Neutrophil (primary cell): ENCODE measurements around the gene MSMB.
"Not testable (repeated sequence)": the region's sequence is repeated elsewhere in the genome, so short reads cannot be mapped to it uniquely, and the experiment has no call there.

Experiments used
- H3K27ac ChIP-seq: fragments of 200-600 bp; sonication (generic); 2 replicates; pipeline ENCODE4 v1.5.1; 2016; ENCODE audit warnings: mild to moderate bottlenecking, moderate library complexity
- H3K27me3 ChIP-seq: fragments of 200-600 bp; sonication (generic); 2 replicates; pipeline ENCODE4 v1.6.0; 2016; ENCODE audit warnings: mild to moderate bottlenecking
- H3K36me3 ChIP-seq: fragments of 200-600 bp; sonication (generic); 2 replicates; pipeline ENCODE4 v1.5.1; 2017
- H3K4me1 ChIP-seq, 2 experiments: fragments of 200-600 bp in 1 of 2; sonication (generic) in 1 of 2; 1 replicate in 1 of 2; 2 replicates in 1 of 2; pipeline versions ENCODE4 v1.5.1 to v1.6.1; 2013 to 2016; ENCODE audit warnings: low read depth in 1 of 2, low read length in 1 of 2, mild to moderate bottlenecking in 1 of 2, moderate library complexity in 1 of 2; ENCODE audit not compliant: control insufficient read depth in 1 of 2, insufficient read depth in 1 of 2
- H3K4me3 ChIP-seq, 2 experiments: fragments of 200-600 bp in 1 of 2; sonication (generic) in 1 of 2; 1 replicate in 1 of 2; 2 replicates in 1 of 2; pipeline ENCODE4 v1.5.1; 2013 to 2016; ENCODE audit warnings: low read depth in 1 of 2, low read length in 1 of 2, mild to moderate bottlenecking in 1 of 2, moderate library complexity in 1 of 2
- H3K9me3 ChIP-seq: fragments of 200-600 bp; sonication (generic); 2 replicates; pipeline ENCODE4 v1.5.1; 2016
- CTCF ChIP-seq: fragments of 200-600 bp; sonication (generic); IDR thresholded peaks from 2 replicates; pipeline ENCODE4 v1.5.1; 2016; ENCODE audit warnings: antibody characterized with exemption

Gene MSMB

GRCh38 chr10:46091828-46092523 lies 45.9 kb upstream of the MSMB start:
- H3K4me3 ChIP-seq: peak overlapping the region; percentile 48 to 63
- no peaks in the 10 kb centered on the region for H3K27me3 ChIP-seq
- TF ChIP-seq CTCF: no peak
- H3K27ac ChIP-seq: peak overlapping the region; percentile 98
- H3K9me3 ChIP-seq: no peaks in the 10 kb centered on the region
- peaks cover 6% of the 10 kb centered on the region for H3K36me3 ChIP-seq
- H3K4me1 ChIP-seq: peaks cover 72 to 91% of the 10 kb centered on the region in 2 experiments

GRCh38 chr10:46091080-46091827 lies 45.2 kb upstream of the MSMB start:
- peaks cover 6% of the 10 kb centered on the region for H3K36me3 ChIP-seq
- H3K4me3 ChIP-seq: peak overlapping the region; percentile 48 to 63
- TF ChIP-seq CTCF: no peak
- peaks cover 67 to 84% of the 10 kb centered on the region in 2 experiments for H3K4me1 ChIP-seq
- H3K27ac ChIP-seq: peak overlapping the region; percentile 98
- no peaks in the 10 kb centered on the region for H3K9me3 ChIP-seq
- H3K27me3 ChIP-seq: no peaks in the 10 kb centered on the region

- no peaks in the 10 kb centered on the region for H3K27me3 ChIP-seq
- peaks cover 62 to 75% of the 10 kb centered on the region in 2 experiments for H3K4me1 ChIP-seq
- H3K9me3 ChIP-seq: no peaks in the 10 kb centered on the region
- H3K36me3 ChIP-seq: peaks cover 6% of the 10 kb centered on the region
- peak overlapping the region in 1 of 2 experiments; percentile 63 for H3K4me3 ChIP-seq
- TF ChIP-seq CTCF: no peak
- peak overlapping the region; percentile 98 for H3K27ac ChIP-seq
Observed at GRCh38 chr10:46090258-46090812, 44.3 kb upstream of the MSMB start.

GRCh38 chr10:46087381-46087780 lies 41.3 kb upstream of the MSMB start:
- not testable (repeated sequence) for H3K27me3 ChIP-seq, H3K4me3 ChIP-seq, H3K36me3 ChIP-seq, H3K27ac ChIP-seq, H3K9me3 ChIP-seq
- H3K4me1 ChIP-seq: peaks cover 32 to 45% of the 10 kb centered on the region in 2 experiments

GRCh38 chr10:46084321-46085165 lies 38.5 kb upstream of the MSMB start:
- peaks cover 33 to 44% of the 10 kb centered on the region in 2 experiments for H3K4me1 ChIP-seq
- H3K36me3 ChIP-seq: no peaks in the 10 kb centered on the region
- no peak overlapping the region for H3K4me3 ChIP-seq
- peak overlapping the region; percentile 3 for H3K27ac ChIP-seq
- TF ChIP-seq CTCF: no peak
- no peaks in the 10 kb centered on the region for H3K27me3 ChIP-seq
- no peaks in the 10 kb centered on the region for H3K9me3 ChIP-seq
